T follicular helper cell (primary cell): ENCODE data around the gene LYZL1.
"Not testable (repeated sequence)": the region's sequence is repeated elsewhere in the genome, so short reads cannot be mapped to it uniquely, and the experiment has no call there.

Experiments
- DNase-seq: peaks from one replicate; pipeline ENCODE4 v3.0.0-alpha.2; 2020; ENCODE audit warnings: low read depth

The LYZL1 gene

DNA sequence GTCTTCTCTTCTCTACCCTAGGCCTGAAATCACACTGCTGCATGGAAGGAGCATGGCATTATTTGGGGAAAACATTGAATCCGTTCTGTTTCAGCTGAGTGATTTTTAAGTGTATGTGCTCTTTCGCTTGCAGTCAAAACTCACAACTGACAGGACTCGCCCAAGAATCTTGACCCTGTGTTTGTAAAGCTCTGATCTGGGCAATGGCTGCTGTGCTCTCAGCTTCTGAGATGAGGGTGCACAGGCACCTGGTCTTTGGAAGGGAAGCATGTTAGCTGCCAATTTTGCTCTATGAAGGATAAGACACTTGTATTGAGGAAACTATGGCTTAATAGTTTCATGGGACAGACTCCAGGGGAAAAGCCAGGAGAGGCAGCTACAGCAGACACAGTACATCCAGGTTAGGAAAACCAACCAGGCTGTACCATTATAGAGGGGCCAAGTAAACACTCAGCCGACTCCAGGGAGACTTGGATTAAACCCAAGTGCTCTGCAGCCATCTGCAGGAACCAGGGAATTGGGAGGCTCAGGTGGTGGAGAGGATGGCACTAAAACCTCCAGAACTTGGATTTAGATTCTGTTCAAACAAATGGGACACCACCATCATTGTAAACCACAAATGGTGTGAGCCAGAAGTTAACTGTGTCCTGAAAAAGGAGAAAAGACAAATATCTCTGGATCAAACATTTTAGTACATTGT, 43.3 kb downstream of the LYZL1 start:
- DNase-seq = no peak

DNA sequence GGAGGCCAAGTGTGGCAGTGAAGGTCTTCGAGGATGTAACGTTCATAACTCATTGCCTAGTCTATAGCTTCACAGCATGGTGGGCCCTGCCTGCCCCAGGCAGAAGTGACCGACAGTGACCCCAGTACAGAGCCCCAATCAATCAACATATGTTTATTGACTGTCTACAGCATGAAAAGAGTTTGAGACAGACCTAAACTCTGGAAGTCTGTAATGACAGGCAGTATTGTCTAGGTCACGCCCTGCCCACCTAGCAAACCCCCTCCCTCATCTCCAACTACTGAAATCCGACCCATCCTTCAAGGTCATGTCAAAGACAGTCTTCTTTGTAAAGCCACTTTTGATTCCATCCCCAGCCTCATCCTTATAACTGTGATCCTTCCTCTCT, 43.9 kb downstream of the LYZL1 start:
- DNase-seq = no peak

DNA sequence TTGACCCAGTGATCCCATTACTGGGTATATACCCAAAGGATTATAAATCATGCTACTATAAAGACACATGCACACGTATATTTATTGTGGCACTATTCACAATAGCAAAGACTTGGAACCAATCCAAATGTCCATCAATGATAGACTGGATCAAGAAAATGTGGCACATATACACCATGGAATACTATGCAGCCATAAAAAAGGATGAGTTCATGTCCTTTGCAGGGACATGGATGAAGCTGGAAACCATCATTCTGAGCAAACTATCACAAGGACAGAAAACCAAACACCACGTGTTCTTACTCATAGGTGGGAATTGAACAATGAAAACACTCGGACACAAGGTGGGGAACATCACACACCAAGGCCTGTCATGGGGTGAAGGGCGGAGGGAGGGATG, 48.7 kb downstream of the LYZL1 start:
- not testable (repeated sequence) for DNase-seq

DNA sequence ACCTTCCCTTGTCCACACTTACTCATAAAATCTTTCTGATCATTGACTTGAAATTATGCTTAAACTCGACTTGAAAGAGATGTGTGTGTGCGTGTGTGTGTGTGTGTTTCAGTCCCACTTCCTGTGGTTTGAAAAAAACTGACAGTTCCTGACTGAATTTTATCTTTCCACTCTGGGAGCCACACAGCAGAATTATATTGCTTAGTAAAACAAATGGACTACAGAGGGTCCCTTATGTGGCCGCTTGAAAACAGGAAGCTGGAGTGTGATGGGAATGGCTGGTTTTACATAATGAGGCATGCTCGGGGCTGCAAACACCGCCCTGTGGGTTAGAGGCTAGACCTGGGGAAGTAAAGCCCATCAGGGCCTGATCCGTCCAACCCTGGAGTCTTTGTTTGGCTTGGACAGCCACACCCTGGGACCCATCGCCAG, 54.8 kb downstream of the LYZL1 start:
- DNase-seq = no peak

DNA sequence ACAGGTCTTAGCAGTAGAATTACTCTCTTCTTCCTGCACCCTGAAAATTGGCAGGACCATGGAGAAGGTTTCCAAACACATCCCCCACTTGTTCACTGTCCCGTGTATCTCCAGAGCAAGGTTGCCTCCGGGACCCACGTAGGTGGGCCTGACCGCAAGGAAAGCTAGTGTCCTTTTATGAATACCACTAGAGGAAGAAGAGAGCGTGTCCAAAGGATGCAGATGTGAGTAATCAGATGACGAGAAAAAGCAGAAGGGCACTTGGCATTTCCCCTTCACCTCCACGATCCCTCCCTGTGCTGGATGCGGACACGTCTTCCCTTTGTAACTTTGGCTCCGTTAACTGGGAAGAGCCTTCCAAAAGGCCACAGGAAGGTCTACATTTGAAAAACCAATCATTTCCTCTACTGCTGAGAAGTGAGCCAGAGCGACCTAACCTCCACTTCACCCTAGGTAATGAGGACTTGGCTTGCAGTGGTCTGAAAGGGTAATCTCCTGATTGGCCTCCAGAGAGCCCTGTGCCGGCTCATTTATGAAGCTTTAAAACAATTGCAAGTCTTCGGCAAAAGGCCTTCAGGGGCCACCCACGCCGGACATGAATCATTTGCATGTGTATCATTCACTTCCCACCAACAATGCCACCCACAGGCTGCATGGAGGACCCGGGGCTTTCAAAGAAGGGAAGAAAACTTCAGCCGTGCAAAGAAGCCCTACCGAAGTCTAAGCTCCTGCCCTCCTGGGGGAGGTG, 55.4 kb downstream of the LYZL1 start:
- no peak for DNase-seq

DNA sequence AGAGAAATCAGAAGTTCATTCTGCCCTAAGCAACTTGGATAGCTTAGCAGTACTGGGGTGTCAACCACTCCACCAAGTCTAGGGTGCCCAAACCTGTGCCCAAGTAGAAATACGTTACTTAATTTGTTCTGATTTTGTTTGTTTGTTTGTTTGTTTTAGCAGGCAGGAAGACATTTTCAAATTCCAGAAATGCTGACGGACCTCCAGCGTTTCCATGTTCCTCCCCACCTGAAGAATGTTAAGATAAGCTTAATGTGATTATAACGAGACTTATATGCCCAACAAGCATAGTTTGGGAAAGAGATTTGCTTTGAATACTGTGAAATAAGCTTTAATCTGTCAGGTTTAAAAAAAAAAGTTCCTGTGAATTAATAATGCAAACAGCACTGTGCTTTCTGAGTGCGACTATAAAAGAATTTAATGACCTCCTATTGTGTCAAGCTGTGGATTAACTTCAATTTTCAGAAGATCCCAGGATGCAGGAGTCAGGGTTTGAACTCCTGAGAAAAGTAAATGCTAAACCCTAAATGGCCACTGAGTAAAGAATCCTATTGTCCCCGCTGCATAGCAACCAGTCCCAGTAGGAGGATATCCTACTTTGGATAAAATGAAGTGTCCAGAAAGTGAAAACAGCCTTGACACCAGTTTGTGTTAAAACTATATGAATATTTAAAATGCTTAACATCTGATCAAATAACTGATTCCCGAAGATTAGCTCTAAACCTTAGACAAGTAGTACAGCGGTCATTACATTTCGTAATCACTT, 56.5 kb downstream of the LYZL1 start:
- no peak for DNase-seq

DNA sequence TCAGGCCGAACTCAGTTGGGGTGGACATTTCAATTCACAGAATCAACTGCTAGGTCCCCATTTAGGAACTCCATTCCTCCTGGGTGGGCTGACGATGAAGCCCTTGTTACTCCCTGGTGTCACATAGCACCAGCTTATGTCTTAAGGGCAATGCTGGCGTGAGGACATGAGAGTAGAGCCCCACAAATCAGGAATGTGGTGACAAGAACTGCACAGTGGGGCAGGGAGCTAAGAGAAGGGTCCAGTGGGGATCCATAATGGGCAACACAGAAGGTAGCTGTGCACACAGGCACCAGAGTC, 57.0 kb downstream of the LYZL1 start:
- DNase-seq = no peak

DNA sequence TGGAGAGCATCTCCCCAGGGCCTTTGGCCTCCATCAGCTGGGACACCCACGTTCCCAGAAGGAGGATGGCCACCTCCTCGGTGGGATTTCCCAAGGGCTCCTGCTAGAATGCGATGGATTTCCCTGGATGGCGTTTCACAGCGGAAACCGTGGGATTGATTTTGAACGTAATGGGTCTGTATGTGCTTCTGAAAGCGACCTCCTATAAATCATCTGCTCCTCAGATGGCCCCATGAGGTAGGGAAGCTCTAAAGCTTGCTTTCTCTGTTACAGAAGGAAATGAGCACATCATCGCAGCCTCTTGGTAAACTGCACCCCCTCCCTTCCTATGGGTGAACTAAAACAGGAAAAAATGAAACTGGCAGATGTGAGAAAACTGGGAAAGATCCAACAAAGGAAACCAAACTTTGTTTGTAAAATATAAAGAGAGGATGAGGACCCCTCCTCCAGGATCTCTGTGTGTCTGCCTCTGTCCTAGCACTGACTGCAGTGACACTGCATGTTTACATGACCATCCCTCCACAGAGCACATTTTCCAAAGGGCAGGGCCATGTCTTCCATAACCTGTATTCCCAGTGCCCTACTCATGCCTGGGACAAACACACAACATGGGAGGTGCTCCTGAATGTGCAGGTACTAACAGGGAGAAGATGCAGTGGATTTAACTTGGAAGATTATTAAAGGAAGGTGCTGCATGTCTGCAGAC, 57.6 kb downstream of the LYZL1 start:
- DNase-seq = no peak

DNA sequence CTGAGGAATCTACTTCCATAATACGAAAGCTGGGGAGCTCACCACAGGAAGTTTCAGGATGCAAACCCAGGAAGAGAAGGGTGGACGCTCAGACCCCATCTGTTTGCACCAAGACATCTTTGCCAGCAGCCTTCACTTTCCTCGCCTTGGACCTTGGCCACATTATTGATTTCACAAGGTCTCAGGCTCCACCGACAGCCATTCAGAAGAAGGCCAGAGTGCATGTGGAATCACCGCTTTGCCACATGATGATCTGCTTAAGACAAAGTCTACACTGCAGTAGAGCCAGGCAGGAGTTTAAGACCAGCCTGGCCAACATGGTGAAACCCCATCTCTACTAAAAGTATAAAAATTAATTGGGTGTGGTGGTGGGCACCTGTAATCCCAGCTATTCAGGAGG, 60.0 kb downstream of the LYZL1 start:
- DNase-seq = no peak

DNA sequence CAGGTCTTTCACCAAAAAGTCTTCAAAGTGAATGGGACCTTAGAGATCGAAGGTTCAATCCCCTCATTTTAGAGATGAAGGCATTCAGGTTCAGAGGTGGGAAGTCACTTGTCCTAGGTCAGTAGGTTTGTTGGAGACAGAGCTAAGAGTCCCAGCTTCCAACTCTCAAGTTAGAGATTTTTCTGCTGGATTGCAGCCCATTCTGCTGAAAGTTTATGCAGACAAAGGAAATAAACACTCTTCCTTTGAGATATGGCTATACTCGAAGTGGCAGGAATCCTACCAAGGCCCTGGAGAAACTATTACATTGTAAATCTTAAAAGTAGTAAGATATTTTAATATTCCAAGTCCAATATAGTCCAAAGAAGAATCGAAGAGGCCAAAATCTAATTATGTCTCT, 64.4 kb downstream of the LYZL1 start:
- no peak for DNase-seq

DNA sequence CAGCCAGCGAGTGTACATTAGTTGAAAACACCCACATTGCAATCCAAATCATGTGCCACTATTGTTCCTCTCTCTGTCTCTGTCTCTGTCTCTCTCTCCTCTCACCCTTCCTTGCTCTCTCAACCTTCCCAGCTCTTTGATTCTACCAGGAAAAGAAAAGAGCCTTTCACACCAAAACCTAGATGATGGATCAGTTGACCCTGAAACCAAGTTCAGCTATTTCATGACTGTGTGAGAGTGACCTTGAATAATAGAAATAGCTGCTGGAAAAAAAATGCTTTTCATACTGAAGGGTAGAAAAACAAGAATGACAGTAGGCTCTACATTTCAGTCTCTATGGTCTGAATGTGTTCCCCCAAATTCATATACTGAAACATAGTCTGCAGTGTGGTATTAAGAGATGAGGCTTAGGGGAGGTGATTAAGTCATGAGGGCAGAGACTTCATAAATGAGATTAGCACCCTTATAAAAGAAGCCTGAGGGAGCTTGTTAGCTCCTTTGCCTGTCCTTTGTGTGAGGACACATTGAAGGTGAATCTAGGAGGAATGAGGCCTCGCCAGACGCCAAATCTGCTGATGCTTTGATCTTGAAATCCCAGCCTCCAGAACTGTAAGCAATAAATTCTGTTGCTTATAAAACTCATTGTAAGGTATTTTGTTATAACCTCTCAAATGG, 65.2 kb downstream of the LYZL1 start:
- DNase-seq = no peak

DNA sequence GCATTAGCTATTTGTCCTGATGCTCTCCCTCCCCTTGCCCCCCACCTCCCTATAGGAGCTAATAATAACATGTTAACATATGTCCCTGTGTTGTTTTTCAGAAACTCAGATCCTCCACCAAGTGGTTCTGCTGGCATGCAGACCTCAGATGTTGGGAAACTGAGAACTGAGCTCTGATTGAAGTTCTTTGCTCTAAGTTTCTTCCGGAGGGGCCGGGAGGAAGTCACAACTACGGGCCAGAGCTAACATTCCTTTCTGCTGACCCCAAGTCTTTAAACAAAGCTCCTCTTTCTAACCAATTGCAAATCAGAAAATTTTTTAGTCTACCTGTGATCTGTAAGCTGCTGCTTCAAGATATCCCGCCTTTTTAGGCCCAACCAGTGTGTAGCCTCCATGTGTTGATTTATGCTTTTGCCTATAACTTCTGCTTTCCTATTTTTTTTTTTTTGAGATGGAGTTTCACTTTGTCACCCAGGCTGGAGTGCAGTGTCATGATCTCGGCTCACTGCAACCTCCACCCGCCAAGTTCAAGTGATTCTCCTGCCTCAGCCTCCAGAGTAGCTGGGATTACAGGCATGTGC, 66.6 kb downstream of the LYZL1 start:
- DNase-seq = no peak

DNA sequence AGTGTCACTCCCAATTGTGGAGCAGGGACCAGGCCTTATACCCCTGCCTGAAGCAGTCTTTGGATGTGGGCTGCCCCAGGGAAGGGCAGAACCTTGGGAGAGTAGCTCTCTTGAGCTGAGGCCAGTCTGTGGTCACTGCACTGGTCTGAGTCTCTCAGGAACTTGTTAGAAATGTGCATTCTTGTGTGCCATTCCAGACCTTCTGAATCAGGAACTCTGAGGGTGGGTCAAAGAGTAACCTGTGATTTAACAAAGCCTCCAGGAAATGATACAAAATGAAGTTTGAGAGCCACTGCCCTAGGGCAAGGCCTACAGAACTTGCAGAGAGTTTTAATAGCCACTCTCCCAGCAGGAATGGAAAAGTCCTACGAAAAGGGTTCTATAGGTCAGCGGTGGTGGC, 68.1 kb downstream of the LYZL1 start:
- DNase-seq = no peak

DNA sequence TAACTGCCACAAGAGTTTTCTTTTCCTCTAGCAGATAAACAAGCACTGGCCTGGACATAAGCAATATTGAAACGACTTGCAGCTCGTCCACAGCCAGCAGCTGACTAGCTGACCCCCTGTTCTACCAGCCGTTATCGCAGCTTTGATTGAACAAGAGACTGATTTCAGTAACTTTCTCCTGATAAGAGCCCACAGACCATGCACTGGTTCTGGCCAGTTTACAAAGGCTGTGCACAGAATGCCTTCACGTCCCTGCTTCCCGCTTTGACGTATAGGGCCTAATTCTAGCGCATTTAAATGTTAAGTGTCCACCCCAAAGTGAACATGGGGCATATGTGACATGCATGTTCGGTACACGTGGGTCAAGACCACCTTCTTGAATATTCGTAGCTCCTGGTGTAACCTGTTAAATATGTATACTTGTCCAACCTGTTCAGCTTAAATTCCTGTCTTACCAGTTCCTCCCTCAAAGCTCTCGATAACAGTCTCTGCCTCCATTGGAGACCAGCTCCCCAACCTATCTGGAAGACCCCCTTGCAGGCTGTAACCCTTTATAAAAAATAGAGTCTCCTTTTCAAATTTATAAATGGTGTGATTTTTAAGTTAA, 69.2 kb downstream of the LYZL1 start:
- DNase-seq = no peak

DNA sequence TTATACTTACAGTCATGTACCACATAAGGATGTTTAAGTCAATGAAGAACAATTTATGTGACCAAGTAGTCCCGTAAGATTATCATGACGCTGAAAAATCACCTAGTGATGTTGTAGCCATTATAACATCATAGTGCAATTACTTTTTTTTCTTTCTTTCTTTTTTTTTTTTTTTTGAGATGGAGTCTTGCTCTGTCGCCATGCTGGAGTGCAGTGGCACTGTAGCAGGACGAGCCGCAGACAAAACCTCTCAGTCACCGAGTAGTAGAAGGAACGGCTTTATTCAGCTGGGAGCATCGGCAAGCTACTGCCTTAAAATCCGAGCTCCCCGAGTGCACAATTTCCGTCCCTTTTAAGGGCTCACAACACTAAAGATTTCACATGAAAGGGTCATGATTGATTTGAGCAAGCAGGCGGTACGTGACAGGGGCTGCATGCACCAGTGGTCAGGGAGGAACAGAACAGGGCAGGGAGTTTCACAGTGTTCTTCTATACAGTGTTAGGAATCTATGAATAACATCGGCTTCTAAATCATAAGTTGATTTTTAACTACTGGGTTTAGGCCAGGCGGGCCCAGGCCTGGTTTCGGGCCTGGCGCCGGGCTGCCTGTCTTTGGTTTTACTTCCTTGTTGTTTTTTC, 71.5 kb downstream of the LYZL1 start:
- DNase-seq = not testable (repeated sequence)
